ENCODE data around the gene SP100. TPM values are rescaled to one million over a fixed set of nuclear protein-coding genes. Genes with fewer than 3 reads are reported as not detected.
"Not testable (repeated sequence)": the region's sequence is repeated elsewhere in the genome, so short reads cannot be mapped to it uniquely, and the experiment has no call there.

SP100 gene
- polyA plus RNA-seq (2013, experiment 1 of 2; ENCODE audit: insufficient read length) = 49.0 TPM
- polyA plus RNA-seq (2013, experiment 2 of 2; ENCODE audit: insufficient read length) = 48.9 TPM

- DNase-seq = peak; percentile 83
These were observed at the start of gene SP100 for GRCh38 chr2:230416061-230416721. TSS of gene SP100 (plus strand) at chr2:230416201. CDS start at chr2:230416297, 96 bp downstream.

DNA sequence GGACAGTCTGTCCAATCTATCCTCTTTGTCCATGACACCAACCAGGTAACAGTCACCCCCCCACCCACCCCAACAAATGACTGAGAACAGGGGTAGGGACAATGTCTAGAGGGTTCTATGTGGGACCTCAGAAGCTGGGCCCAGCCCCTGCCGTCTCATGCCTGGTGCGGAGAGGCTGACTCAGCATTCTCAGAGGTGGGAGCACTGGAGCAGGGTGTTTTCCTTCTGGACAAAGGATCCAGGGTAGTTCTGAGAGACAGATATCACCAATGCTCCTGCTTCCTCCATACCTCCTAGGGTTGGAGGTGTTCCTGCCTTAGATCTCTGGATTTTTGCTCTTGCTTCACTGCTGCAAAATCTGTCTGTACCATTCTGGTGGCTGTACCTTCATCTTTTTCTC, 33.9 kb upstream of the SP100 start:
- DNase-seq = no peak

DNA sequence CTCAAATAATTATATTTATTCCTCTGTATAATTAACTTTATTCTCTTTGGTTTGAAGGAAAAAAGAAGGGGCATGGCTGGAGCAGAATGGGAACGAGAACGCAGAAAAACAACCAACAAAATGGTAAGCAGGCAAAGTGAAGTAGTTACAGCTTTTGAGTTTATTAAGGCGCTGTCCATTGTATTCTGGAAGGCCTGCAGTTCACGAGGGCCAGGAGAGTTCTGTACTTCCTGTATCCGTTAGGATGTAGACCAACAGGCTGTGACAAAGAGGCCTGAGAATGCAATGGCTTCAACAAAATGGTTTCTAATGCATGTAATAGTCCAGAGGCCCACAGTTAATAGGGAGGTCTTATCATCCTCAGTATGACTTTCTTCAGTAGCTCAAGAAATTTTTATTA, 32.5 kb upstream of the SP100 start:
- no peak for DNase-seq

GRCh38 chr2:230384986-230385385, 31.0 kb upstream of the SP100 start:
- no peak for DNase-seq

DNA sequence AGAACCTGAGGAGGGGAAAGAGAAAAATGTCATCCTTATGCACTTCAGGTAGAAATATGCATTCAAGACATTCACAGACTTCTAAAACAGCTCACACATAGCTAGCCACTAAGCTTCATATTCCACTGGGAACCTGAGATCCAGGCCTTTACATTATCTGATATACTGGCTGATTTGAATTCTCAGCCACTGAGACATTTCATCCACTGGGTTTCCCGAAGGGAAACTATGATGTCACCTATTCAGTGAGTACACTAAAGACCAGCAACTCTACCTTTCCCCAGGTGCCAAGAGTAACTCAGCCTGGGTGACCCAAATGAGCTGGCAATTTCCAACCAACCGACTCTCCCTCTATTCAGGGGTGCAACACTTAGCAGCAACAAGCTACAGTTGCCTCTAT, 21.7 kb upstream of the SP100 start:
- DNase-seq = no peak

DNA sequence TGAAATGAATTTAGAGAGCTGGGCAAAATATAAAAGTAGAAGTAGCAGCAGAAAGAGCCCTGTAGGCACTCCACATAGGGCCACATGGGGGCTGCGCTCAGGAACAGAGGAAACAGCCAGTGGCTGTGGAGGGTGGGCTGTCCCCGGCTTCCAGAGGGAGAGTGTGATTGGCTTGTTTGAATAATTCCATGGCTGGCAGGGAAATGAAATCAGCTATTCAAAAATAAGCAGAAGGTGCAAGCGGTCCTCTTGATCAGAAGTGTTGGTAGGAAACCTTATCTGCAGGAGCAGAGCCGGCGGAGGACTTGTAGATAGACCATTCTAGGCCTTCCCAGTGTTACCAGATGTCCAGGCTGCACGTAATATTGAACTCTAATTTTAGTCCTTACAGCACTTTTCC, 17.3 kb upstream of the SP100 start:
- DNase-seq = not testable (repeated sequence)

DNA sequence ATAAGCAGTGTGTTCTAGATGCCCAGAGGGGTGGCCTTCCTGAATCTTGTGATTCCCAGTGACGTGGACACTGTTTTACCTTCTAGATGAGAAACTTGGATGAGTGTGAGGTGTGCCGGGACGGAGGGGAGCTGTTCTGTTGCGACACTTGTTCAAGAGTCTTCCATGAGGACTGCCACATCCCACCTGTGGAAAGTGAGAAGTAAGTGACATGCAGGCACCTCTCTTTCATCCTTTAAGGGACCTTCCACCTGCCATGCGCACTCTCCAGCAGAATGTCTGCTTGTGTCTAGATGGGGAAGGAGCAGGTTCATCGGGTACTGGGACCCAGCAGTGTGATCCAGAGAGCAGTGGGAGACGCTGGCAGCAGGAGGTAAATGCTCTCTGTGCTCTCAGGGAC, 16.0 kb upstream of the SP100 start:
- DNase-seq = no peak

- no peak for DNase-seq
These were observed 15.5 kb upstream of the SP100 start for GRCh38 chr2:230400454-230400853.

GRCh38 chr2:230401026-230401425, 15.0 kb upstream of the SP100 start:
- not testable (repeated sequence) for DNase-seq

- DNase-seq = no peak
These were observed 12.3 kb upstream of the SP100 start for GRCh38 chr2:230403746-230404145.

GRCh38 chr2:230405824-230406223, 10.2 kb upstream of the SP100 start:
- no peak for DNase-seq

DNA sequence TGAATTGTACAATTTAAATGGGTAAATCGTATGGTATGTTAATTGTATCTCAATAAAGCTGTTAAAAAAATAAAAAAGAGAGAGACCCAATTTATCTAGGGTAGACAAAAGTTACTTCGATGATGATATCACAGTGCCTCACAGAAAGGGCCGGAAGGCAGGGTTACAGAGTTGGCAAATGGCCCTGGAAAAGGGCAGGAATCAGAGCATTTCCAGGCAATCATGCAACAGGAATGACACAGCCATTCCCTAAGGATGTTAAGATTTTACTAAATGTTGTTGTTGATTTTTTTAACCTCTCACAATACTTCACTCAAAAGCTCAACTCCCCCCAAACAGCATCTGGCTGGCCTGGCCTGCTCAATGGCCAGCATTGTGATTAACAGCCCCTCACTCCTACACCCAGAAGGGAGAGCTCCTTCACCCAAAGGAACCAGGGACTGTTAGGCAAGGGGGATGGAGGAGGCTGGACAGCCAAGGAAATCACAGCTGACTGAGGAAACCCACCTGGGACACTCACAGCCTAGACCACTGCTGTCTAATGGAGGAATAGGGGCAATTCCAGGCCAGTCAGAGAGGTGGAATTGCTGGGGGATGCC, 7.7 kb upstream of the SP100 start:
- peak; percentile 73 for DNase-seq

- DNase-seq = not testable (repeated sequence)
These were observed 6.7 kb upstream of the SP100 start for GRCh38 chr2:230409316-230409715.

- DNase-seq = no peak
These were observed 5.7 kb upstream of the SP100 start for GRCh38 chr2:230410263-230410662.

- no peak for DNase-seq
These were observed 5.0 kb upstream of the SP100 start for GRCh38 chr2:230410861-230411569.

GRCh38 chr2:230411570-230412370, 4.2 kb upstream of the SP100 start:
- peak; percentile 62 for DNase-seq

DNA sequence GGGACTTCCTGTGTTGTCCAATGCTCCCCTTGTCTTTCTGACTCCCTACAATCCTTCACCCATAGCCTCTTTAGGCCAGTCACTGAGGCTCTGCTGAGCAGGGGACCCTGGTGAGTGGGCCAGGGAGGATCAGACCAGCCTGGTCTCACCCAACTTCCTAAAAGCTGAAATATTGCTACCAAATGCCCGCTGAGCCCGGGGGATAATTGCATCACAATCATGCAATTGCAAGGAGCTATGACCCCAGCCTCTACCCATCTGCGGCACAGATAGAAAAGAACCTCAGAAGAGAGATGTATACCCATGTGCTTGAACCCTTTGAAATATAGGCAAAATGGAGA, 3.7 kb upstream of the SP100 start:
- no peak for DNase-seq

GRCh38 chr2:230412846-230413245, 3.2 kb upstream of the SP100 start:
- DNase-seq = no peak

GRCh38 chr2:230413479-230413878, 2.5 kb upstream of the SP100 start:
- no peak for DNase-seq

GRCh38 chr2:230414302-230414701, 1.7 kb upstream of the SP100 start:
- DNase-seq = no peak

GRCh38 chr2:230417436-230417835, 1.4 kb downstream of the SP100 start:
- no peak for DNase-seq

GRCh38 chr2:230418341-230419016, 2.5 kb downstream of the SP100 start:
- DNase-seq = peak; percentile 48
